ENCODE results near the gene IGSF3.

IGSF3 gene

GRCh38 chr1:116692879-116693278 lies 25.3 kb upstream of the IGSF3 start:
- no peak for TF ChIP-seq CTCF (IDR thresholded peaks at IDR 0.05; ENCODE audit: low read depth, low read length)
- Histone ChIP-seq H3K9me3 (no peaks in the 10 kb centered on the region), H3K27me3 (no peaks in the 10 kb centered on the region)

GRCh38 chr1:116690849-116691406 lies 23.4 kb upstream of the IGSF3 start:
- no peak for TF ChIP-seq CTCF (IDR thresholded peaks at IDR 0.05; ENCODE audit: low read depth, low read length)
- H3K9me3 ChIP-seq = no peaks in the 10 kb centered on the region
- no peaks in the 10 kb centered on the region for H3K36me3 ChIP-seq
- H3K27me3 ChIP-seq = no peaks in the 10 kb centered on the region
- H3K4me1 ChIP-seq = peaks cover 21% of the 10 kb centered on the region
- H3K4me3 ChIP-seq (ENCODE audit: low read depth, low read length) = no peak overlapping the region
- no peak for DNase-seq

More at GRCh38 chr1:116692879-116693278, 25.3 kb upstream of the IGSF3 start:
- Histone ChIP-seq H3K4me3 (ENCODE audit: low read depth, low read length) (no peak overlapping the region), H3K4me1 (peaks cover 27% of the 10 kb centered on the region), H3K36me3 (no peaks in the 10 kb centered on the region)
- DNase-seq = no peak

GRCh38 chr1:116690396-116690848 lies 22.9 kb upstream of the IGSF3 start:
- no peaks in the 10 kb centered on the region for H3K9me3 ChIP-seq
- no peaks in the 10 kb centered on the region for H3K36me3 ChIP-seq
- H3K4me3 ChIP-seq (ENCODE audit: low read depth, low read length) = no peak overlapping the region
- TF ChIP-seq CTCF (IDR thresholded peaks at IDR 0.05; ENCODE audit: low read depth, low read length) = no peak
- DNase-seq = no peak
- peaks cover 21% of the 10 kb centered on the region for H3K4me1 ChIP-seq
- H3K27me3 ChIP-seq = no peaks in the 10 kb centered on the region

- no peak for DNase-seq
- no peak for TF ChIP-seq CTCF (IDR thresholded peaks at IDR 0.05; ENCODE audit: low read depth, low read length)
- H3K4me1 ChIP-seq = peaks cover 18% of the 10 kb centered on the region
- no peaks in the 10 kb centered on the region for H3K27me3 ChIP-seq
- H3K36me3 ChIP-seq = no peaks in the 10 kb centered on the region
- no peaks in the 10 kb centered on the region for H3K9me3 ChIP-seq
- H3K4me3 ChIP-seq (ENCODE audit: low read depth, low read length) = no peak overlapping the region
Measured at GRCh38 chr1:116686723-116687352, 19.3 kb upstream of the IGSF3 start.

- peaks cover 15% of the 10 kb centered on the region for H3K4me1 ChIP-seq
- no peak for DNase-seq
- H3K27me3 ChIP-seq = no peaks in the 10 kb centered on the region
- no peak overlapping the region for H3K4me3 ChIP-seq (ENCODE audit: low read depth, low read length)
- no peaks in the 10 kb centered on the region for H3K36me3 ChIP-seq
- H3K9me3 ChIP-seq = no peaks in the 10 kb centered on the region
- TF ChIP-seq CTCF (IDR thresholded peaks at IDR 0.05; ENCODE audit: low read depth, low read length) = no peak
Measured at GRCh38 chr1:116686175-116686574, 18.6 kb upstream of the IGSF3 start.

GRCh38 chr1:116684575-116684974 lies 17.0 kb upstream of the IGSF3 start:
- Histone ChIP-seq H3K9me3 (no peaks in the 10 kb centered on the region), H3K36me3 (no peaks in the 10 kb centered on the region), H3K4me1 (peaks cover 6% of the 10 kb centered on the region), H3K4me3 (ENCODE audit: low read depth, low read length) (no peak overlapping the region), H3K27me3 (no peaks in the 10 kb centered on the region)
- TF ChIP-seq CTCF (IDR thresholded peaks at IDR 0.05; ENCODE audit: low read depth, low read length) = no peak
- no peak for DNase-seq
